NCI-H2227 (cell line): ENCODE results near the gene TESMIN.

ENCODE experiments used
- DNase-seq: peaks from one replicate; lab custom pipeline; 2025; ENCODE audit not compliant: unreplicated experiment; lab: John Stamatoyannopoulos, UW

TESMIN gene

DNA sequence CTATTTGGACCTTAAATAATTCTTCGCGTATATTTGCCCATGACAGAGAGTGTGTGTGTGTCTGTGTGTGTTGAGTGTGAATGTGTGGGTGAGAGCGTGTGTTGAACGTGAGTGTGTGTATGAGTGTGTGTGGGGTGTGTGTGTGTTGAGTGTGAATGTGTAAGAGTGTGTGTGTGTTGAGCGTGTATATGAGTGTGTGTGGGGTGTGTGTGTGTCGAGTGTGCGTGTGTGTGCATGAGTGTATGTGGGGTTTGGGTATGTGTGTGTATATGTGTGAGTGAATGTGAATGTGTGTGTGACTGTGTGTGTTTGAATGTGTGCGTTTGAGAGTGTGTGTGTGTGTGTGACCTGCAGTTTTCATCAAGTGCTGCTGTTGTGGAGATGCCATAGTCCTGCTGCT is 40.2 kb downstream of the TESMIN start:
- no peak for DNase-seq

DNA sequence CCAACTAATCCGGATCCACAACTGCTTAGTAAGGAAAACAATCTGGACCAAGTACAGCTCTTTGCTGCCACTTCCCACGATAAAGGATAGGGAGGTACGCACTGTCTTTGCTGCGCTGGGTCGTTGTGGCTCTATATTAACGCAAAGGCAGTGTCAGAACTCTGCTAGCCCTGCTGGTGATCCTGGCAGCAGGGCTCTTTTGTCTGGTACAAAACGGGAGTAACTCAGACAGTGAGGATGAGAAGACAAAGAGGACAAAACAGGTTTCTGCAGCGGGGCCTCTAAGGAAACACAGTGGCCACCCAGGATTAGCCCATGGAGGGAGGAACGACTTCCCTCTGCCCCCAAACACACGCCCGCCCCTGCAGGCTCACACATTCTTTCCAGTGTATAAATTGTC is 40.9 kb downstream of the TESMIN start:
- no peak for DNase-seq

DNA sequence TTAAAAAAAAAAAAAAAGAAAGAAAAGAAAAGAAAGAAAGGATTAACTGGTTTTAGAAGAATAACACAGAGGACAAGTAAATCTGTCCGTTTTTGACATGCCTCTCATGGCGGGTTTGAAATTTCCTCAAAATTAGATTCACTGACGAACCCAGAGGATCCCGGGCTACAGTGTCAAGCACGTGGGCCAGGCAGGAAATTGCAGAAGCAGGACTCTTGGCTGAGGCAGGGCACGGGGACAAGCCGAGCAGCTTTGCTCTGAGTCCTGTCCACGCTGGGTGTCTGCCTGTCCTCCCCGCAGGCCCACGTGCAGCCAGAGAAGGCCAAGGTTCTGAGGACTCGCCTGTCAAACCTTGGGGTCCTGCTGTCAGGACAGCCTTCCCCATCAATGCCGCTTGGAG is 42.3 kb downstream of the TESMIN start:
- DNase-seq, result no peak

DNA sequence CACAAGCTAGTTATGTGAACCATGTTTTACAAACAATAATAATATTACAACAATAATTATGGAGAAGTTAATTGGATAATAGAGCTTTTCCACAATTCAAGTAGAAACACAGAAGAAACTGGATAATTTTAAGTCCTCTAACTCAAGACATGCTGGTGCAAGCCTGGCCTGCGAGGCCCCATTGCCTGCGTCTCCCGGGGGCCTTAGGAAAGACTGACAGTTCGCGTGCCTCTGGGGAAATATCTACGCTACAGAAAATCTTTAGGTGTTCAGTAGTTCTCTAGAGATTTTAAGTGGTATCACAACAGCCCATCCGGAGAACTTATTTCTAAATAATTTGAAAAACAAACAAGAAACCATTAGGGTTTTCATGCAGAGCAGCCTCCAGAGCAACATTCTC is 43.8 kb downstream of the TESMIN start:
- no peak for DNase-seq

DNA sequence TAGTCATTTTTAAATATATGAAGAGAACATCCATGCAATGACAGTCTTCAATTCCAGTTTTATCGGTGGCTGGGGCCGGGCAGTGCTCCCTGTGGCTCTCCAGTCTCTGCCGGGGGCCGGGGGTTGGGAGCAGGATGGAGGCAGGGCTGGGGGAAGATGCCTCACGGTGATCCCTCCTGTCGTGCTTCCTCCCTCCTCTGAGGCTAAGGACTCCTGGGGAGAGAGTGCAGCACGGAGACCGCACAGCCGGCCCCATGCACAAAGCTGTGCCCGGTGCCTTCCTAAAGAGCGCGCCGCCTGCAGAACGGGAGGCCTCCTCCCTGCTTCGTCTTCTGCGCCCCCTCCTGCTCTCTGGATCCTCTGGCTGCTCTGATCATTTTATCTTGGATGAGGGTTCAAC is 46.4 kb downstream of the TESMIN start:
- DNase-seq, result peak; percentile 27

DNA sequence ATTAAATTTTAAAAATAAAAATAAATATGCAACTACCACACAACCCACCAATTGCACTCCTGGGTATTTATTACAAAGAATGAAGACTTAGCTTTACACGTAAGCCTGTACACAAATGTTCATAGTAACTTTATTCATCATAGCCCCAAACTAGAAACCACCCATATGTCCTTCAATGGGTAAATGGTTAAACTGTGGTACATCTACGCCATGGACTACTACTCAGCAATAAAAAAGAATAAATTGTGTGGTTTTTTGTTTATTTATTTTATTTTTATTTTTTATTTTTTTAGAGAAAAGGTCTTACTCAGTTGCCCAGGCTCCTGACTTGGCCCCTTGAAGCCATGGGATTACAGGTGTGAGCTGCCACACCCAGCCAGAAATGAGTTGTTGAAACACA is 52.3 kb downstream of the TESMIN start:
- DNase-seq, result no peak

DNA sequence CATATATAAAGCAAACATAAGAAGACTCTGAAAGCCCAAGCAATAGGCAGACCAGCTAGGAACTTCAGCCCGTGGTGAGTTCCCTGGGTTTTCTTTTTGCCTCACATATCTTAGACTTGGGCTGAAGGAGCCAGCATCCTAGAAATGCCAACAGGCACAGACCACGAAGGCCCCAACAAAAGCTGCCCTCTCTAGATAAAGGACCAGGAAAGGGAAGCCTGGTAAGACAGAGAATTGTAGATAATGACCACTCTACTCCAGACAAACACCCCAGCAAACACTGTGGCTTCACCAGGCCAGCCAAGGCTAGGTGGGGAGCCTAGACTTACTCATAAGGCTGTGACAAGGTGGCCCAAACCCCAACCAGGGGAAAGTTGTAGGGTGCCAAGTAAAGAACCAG is 55.8 kb downstream of the TESMIN start:
- DNase-seq, result no peak

DNA sequence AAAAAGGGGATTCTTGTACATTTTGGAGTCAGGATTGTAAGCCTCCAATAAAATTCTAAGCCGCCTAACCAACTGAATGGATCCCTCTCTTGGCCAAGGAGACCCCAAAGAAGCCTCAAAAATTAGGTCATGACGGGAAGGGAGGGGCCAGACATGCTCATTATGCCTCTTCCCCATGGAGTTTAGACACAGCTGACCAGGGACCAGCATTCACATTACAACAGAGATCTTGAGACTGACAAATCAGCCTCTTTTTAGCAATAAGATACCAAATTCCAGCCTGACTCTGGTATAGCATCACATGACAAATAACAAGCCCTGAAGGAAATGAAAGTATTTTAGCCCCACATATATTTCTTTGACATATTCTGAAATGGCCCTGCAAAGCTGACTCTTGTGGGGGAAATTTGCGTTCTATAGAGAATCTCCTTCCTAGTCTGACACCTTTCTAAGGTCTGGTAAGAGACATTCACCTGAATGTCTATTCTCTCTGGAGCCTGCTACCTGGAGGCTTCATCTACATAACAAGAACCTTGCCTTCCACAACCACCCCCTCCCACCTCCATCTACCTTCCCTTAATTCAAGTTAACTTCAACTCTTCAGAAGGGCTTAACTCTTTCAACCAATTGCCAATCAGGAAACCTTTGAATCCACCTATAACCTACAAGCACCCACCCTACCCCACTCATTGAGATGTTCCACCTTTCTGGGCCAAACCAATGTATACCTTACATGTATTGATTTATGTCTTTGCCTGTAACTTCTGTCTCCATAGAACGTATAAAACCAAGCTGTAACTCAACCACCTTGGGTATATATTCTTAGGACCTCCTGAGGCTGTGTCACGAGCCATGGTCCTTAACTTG is 56.7 kb downstream of the TESMIN start:
- DNase-seq, result no peak

DNA sequence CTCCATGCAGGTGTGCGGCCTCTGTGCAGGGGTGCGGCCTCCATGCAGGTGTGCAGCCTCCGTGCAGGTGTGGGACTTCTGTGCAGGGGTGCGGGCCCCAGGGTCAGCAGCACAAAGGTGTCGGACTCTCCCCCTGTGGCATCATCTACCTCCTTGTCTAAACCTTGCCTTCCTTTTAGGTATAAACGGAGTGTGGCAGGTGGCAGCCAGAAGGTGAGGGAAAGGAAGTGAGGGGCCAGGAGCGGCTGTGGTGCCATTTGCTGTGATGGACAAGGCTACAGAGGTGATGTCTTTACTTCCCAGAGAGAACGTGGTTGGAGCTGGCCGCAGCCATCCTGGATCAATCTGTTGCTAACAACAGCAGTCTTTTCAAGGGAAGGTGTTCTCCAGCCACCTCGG is 57.8 kb downstream of the TESMIN start:
- no peak for DNase-seq

DNA sequence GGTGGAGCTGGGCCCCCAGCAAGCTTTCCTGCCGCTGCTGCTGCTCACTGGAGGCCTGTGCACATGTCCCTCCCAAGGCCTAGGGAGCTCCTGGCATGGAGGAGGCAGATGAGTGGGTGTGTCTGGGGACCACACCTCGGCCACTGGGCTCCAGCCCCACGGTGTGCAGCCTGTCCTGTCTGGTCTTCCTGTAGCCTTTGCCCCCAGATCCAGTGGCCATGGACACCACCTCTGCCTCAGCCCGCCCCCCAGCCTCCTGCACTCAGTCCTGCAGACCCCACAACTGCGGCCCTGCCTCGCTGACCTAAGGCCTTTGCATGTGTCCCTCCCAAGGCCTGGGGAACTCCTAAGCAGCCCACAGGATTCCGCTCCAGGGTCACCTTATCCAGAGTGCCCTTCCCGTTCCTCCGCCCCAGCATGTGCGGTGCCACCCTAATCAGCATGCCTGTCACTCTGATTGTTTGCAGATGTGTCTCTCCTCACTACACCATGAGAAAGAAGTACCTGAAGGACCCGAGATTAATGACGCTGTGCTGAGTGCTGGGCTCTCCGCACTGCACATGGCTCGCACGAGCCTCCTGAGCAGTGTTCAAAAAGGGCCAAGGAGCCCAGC is 58.3 kb downstream of the TESMIN start:
- DNase-seq, result no peak

DNA sequence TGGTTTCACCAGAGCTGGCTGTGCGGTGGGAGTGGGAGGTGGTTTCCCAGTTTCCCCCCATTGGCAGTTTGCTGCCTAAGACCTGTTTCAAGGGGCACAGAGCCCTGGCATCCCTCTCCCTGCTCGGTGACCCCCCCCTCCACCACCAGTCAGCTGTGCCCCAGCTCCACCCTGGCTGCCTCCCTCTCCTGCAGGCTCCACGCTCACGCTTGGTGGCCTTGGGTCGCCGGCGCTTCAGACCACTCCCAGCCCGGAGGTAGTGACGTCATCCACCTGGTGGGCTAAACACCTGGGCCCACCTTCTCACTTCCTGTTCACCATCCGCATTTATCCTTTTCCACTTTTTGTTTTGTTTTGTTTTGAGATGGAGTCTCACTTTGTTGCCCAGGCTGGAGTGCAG is 59.2 kb downstream of the TESMIN start:
- no peak for DNase-seq

DNA sequence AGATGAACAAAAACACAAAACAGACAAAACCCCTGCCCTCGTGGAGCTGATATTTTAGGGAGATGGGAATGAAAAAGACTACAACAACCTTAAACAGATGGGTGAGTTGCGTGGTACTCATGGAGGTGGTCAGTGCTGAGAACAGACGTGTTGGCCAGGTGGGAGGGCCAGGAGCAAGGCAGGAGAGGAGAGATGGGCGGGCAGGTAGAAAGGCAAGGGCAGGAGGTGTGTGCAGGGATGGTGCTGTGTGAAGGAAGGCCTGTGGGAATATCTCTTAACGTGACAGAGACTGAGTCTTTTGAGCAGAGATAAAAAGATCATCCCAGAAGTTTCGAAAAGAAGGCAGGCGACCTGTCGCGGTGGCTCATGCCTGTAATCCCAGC is 59.9 kb downstream of the TESMIN start:
- DNase-seq, result no peak

DNA sequence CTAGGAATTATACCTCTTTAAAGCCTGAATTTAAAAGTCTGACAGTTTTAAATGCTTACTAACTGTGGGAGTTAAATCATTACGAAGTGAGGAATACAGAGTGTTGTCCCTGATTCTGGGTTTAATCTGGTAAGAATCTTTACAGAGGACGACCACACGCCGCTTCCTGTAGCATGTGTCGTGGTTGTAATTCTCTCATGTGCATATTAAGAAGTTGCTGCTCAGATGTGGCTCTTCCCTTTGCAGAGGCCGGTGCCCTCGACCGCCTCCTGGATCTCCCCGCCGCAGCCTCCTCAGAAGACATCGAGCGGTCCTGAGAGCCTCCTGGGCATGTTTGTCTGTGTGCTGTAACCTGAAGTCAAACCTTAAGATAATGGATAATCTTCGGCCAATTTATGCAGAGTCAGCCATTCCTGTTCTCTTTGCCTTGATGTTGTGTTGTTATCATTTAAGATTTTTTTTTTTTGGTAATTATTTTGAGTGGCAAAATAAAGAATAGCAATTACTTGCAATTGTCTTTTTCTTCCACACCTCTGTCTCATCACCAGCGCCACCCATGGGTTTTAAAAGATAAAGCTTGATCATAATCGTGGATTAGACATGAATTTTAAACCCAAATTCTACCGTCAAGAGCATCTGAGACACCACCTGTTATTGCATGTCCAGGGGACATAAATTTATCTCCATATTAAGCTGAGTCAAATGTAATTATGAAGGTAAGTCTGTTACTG is 60.5 kb downstream of the TESMIN start:
- no peak for DNase-seq

DNA sequence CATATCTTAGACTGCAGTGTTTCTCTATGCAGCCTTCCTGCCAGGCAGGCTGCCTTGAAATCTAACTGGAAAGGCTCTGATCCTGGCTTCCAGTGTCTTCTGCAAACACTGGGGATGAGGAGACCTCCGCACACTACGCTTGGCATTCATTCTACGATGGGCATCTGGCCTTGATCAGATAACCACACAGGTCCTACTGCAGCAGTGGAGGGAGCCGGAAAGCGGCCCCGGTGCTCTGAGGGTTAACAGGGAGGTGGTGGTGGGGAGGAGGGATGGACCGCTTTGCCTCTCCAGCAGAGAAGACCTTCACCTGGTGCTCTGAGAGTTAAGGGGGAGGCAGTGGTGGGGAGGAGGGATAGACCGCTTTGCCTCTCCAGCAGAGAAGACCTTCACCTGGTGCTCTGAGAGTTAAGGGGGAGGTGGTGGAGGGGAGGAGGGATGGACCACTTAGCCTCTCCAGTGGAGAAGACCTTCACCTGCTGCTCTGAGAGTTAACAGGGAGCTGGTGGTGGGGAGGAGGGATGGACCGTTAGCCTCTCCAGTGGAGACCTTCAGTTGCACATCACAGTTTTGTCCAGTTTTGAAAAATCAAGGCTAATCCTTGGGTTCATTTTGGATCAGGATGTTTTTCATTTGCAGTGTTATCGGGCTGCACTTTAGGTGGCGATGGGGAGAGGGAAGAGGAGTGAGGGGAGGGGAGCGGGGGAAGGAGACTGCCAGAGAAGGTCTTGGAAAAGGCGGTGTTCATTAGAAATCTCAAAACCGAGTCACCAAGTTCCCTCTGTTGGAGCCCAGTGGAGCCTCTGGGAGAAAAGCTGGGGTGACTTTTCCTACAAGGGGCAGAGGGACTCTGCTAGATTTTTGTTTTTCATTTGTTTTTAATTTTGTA is 61.3 kb downstream of the TESMIN start:
- DNase-seq, result no peak

DNA sequence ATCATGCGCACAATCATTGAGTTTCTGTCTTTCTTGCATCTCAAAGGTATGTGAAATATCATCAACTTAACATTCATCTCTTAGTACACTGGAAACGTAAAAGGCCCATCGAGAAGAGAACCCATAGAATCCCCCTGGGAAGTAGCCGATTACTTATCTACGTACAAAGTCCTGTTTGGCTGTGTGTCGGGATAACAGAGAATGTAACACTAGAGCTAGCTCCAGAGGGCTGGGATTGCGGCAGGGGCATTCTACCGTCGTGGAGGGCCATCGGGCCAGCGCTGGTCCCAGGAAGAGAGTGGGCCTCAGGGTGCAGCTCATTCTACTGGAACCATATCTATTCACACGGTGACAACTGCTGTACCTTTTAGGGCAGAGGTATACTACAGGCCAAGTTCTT is 62.4 kb downstream of the TESMIN start:
- DNase-seq, result no peak

DNA sequence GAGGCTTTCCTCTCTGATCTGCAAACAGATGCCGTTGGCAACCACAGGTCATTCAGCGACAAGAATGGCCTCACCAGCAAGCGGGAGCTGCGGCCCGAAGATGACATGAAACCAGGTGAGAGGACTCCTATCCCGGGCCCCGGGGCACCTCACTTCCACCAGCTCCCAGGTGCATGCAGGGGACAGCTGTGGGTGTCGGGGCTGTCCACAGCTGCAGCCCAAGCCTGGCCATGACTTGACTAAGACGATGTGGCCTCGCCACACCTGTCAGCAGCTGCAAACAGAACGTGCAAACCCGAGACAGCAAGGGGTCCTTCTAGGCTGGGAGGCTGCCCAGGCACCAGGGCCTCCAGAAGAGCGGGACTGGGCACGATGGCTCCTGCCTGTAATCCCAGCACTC is 63.3 kb downstream of the TESMIN start:
- no peak for DNase-seq

DNA sequence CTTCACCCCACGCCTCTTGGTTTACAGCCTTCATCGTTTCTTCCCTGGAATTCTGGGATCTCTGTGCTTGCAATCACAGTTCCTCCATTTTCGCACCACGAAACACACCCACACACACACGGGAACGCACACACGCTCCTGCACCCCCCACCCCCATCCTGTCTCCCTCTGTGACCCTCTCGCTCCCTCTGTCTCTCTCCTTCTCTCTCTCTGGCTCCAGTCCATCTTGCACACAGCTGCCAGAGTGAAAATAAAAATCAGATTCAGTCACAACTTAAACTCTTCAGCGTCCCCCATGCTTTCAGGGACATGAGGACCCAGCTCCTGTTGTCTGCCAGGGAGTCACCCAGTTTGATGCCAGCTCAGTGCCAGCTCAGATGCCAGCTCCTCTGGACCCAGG is 64.0 kb downstream of the TESMIN start:
- DNase-seq, result no peak

DNA sequence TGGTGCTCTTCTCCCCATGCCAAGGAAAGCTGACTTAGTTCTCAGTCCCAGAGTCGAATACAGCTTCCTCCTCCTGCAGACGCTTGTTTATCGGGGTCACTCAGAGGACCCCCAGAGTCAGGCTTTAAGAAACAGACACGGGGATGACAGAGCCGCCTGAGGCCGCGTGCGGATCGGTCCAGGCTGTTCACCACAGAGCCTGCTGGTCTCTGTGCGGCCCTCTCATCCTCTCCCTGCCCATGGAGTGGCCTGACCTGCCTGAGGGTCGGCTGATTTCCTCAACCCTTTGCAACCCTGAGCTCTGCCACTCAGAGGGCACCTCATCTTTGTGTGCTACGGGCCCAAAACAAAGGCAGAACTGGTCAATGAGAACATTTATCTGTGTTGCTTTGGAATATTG is 64.8 kb downstream of the TESMIN start:
- no peak for DNase-seq

DNA sequence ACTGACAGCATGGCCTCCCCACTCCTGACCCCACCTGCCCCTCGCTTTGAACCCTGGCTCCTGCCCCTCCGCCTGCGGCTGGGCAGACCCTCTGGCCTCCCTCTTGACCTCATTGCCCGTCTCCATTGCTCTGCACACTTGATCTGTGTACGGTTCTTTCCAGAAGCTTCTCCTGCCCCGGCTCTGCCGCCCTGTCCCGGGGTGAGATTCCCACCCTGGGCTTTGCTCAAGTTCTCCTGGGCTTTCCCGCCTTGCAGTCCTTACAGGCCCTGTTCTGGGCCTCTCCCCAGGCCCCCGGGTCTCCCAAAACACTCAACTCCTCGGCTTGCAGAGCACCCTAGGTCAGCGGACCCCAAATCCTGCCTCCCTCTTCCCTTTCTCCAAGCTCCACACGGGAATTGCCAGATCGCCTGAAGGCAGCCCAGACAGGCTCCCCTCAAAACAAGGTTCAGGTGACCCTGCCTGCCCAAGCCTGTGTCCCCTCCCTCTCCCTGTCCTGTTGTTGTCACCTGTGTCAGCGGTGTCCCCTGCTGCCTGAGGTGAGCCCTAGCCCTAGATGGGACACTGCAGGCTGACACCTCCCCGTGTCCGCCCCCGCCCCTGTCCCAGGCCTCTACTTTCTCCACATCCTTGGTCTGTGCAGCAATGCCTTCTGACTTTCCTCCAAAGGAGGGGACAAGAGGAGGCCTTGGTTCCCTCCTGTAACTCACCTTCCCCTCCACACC is 65.5 kb downstream of the TESMIN start:
- DNase-seq, result no peak
